Fibroblast of lung (primary cell): Measurements from ENCODE around the gene FKBP15. TPM values are rescaled to one million over a fixed set of nuclear protein-coding genes. Genes with fewer than 3 reads are reported as not detected.
A peak's percentile ranks its signal among the peaks of the same experiment; 100 is the strongest.

Experiments
- DNase-seq, 2 donors: peaks; one replicate each; pipeline versions ENCODE4 v3.0.0 to v3.0.0-alpha.2; 2010; ENCODE audit warnings: low read depth in 2 of 2
- H2AFZ ChIP-seq: 2 replicates; pipeline ENCODE4 v1.5.1; 2012; ENCODE audit warnings: low read length, control low read depth, inconsistent platforms
- H3K27ac ChIP-seq: 2 replicates; pipeline ENCODE4 v1.5.1; 2011; ENCODE audit warnings: low read length, control low read depth; ENCODE audit not compliant: insufficient read depth
- H3K27me3 ChIP-seq: 2 replicates; pipeline ENCODE4 v1.5.1; 2011; ENCODE audit warnings: mild to moderate bottlenecking, low read length; ENCODE audit not compliant: control insufficient read depth, insufficient read depth
- H3K36me3 ChIP-seq: 2 replicates; pipeline ENCODE4 v1.5.1; 2011; ENCODE audit warnings: low read length; ENCODE audit not compliant: control insufficient read depth, insufficient read depth
- H3K4me1 ChIP-seq: 2 replicates; pipeline ENCODE4 v1.5.1; 2011; ENCODE audit warnings: low read length; ENCODE audit not compliant: control insufficient read depth, insufficient read depth; ENCODE audit errors: extremely low read depth
- H3K4me2 ChIP-seq: 2 replicates; pipeline ENCODE4 v1.5.1; 2011; ENCODE audit warnings: low read length, control low read depth; ENCODE audit not compliant: insufficient read depth; ENCODE audit errors: extremely low read depth
- H3K4me3 ChIP-seq, 4 experiments: fragments of 200-600 bp in 1 of 4; sonication (generic) in 1 of 4; replicated peaks in 1 of 4; 2 replicates each; pipeline ENCODE4 v1.5.1; 2011 to 2016; ENCODE audit warnings: low read length in 4 of 4, low read depth in 3 of 4, mild to moderate bottlenecking in 3 of 4, control low read depth in 2 of 4, inconsistent platforms in 1 of 4, mixed read lengths in 1 of 4; ENCODE audit not compliant: insufficient read depth in 1 of 4; ENCODE audit errors: control extremely low read depth in 1 of 4
- H3K79me2 ChIP-seq: 2 replicates; pipeline ENCODE4 v1.5.1; 2012; ENCODE audit warnings: mild to moderate bottlenecking, low read length, inconsistent platforms; ENCODE audit not compliant: control insufficient read depth, insufficient read depth
- H3K9ac ChIP-seq: 2 replicates; pipeline ENCODE4 v1.5.1; 2011; ENCODE audit warnings: mild to moderate bottlenecking, low read length, control low read depth; ENCODE audit not compliant: insufficient read depth
- H3K9me3 ChIP-seq: 2 replicates; pipeline ENCODE4 v1.5.1; 2012; ENCODE audit warnings: low read depth, low read length; ENCODE audit not compliant: control insufficient read depth, insufficient read depth
- H4K20me1 ChIP-seq: 2 replicates; pipeline ENCODE4 v1.5.1; 2011; ENCODE audit warnings: low read length; ENCODE audit not compliant: control insufficient read depth, insufficient read depth; ENCODE audit errors: extremely low read depth
- CTCF ChIP-seq, 2 donors: IDR thresholded peaks in 1 of 2; conservative IDR thresholded peaks in 1 of 2; 1 replicate in 1 of 2; 2 replicates in 1 of 2; pipeline ENCODE4 v1.5.1; 2011 to 2012; ENCODE audit warnings: low read length in 2 of 2, control low read depth in 1 of 2, inconsistent platforms in 1 of 2, low read depth in 1 of 2, mild to moderate bottlenecking in 1 of 2
- EZH2 ChIP-seq: IDR thresholded peaks from 2 replicates; pipeline ENCODE4 v1.5.1; 2012; ENCODE audit warnings: low read length, control low read depth, mild to moderate bottlenecking; ENCODE audit errors: missing control alignments
- polyA plus RNA-seq, 2 donors: library from polyadenylated mRNA; depleted of rRNA in 1 of 2; stranded (reverse) in 1 of 2; unstranded in 1 of 2; fragments of >200 nt; gene quantifications; 2 replicates each; pipeline ENCODE4 v1.2.1, GENCODE V29; 2011 to 2012; ENCODE audit warnings: missing spikeins in 1 of 2
- total RNA-seq: library from RNA; depleted of rRNA; stranded (reverse); fragments of >200 nt; gene quantifications from 2 replicates; pipeline ENCODE4 v1.2.1, GENCODE V29; 2014

The FKBP15 gene
- total and polyA plus RNA-seq, 2 donors (not counting 1 experiment from before 2014, with no cell fraction given) = 21.0 to 25.3 TPM

- Histone ChIP-seq H3K36me3 (peaks cover 6% of the 10 kb centered on the region), H3K4me3 (peak overlapping the region in 2 of 4 experiments; percentile 20 to 37), H3K27me3 (no peaks in the 10 kb centered on the region), H3K27ac (peak overlapping the region; percentile 75), H4K20me1 (no peaks in the 10 kb centered on the region), H3K79me2 (no peaks in the 10 kb centered on the region), H3K9ac (no peak overlapping the region), H3K9me3 (no peaks in the 10 kb centered on the region), H2AFZ (peak overlapping the region; percentile 49), H3K4me1 (peaks cover 11% of the 10 kb centered on the region), H3K4me2 (peak overlapping the region; percentile 19)
- DNase-seq = peak; percentile 92 to 94
- TF ChIP-seq EZH2 (no peak), CTCF (conservative IDR thresholded peaks at IDR 0.05 in 1 of 2, IDR thresholded peaks at IDR 0.05 in 1 of 2; ENCODE audit: low read depth in 1 of 2, low read length in 2 of 2) (no peak)
Measured at GRCh38 chr9:113187929-113188595, 33.0 kb downstream of the FKBP15 start.

- Histone ChIP-seq H3K27ac (no peak overlapping the region), H3K79me2 (no peaks in the 10 kb centered on the region), H3K9me3 (no peaks in the 10 kb centered on the region), H3K27me3 (no peaks in the 10 kb centered on the region), H4K20me1 (no peaks in the 10 kb centered on the region), H3K4me3 (no peak overlapping the region), H3K36me3 (peaks cover 6% of the 10 kb centered on the region), H3K4me2 (no peak overlapping the region), H3K4me1 (peaks cover 11% of the 10 kb centered on the region), H2AFZ (no peak overlapping the region), H3K9ac (no peak overlapping the region)
- DNase-seq = no peak
- TF ChIP-seq EZH2 (no peak), CTCF (conservative IDR thresholded peaks at IDR 0.05 in 1 of 2, IDR thresholded peaks at IDR 0.05 in 1 of 2; ENCODE audit: low read depth in 1 of 2, low read length in 2 of 2) (no peak)
Measured at GRCh38 chr9:113186137-113186755, 34.8 kb downstream of the FKBP15 start.

- Histone ChIP-seq H3K4me3 (no peak overlapping the region), H3K79me2 (no peaks in the 10 kb centered on the region), H3K9me3 (no peaks in the 10 kb centered on the region), H3K4me2 (no peak overlapping the region), H3K36me3 (peaks cover 7% of the 10 kb centered on the region), H3K27me3 (no peaks in the 10 kb centered on the region), H4K20me1 (no peaks in the 10 kb centered on the region), H3K27ac (no peak overlapping the region), H2AFZ (no peak overlapping the region), H3K4me1 (peaks cover 11% of the 10 kb centered on the region), H3K9ac (no peak overlapping the region)
- DNase-seq = peak in 1 of 2 donors; percentile 28
- TF ChIP-seq EZH2 = no peak
- TF ChIP-seq CTCF (conservative IDR thresholded peaks at IDR 0.05 in 1 of 2, IDR thresholded peaks at IDR 0.05 in 1 of 2; ENCODE audit: low read depth in 1 of 2, low read length in 2 of 2) = no peak
Measured at GRCh38 chr9:113185271-113185670, 35.8 kb downstream of the FKBP15 start.
